Cardiac muscle cell (in vitro differentiated cells and primary cell): ENCODE measurements around the gene CXCL14. TPM values are rescaled to one million over a fixed set of nuclear protein-coding genes. Genes with fewer than 3 reads are reported as not detected.

Experiments used
- DNase-seq, 2 donors: peaks; one replicate each; pipeline versions ENCODE4 v3.0.0 to v3.0.0-alpha.2; 2010 to 2017; ENCODE audit warnings: low read depth in 1 of 2, low spot score in 1 of 2
- H3K27ac ChIP-seq: fragments of 200-600 bp; sonication (generic); 2 replicates; pipeline ENCODE4 v1.5.1; 2016
- H3K27me3 ChIP-seq: fragments of 200-600 bp; sonication (generic); 2 replicates; pipeline ENCODE4 v1.6.0; 2016; ENCODE audit warnings: control low read depth
- H3K36me3 ChIP-seq: fragments of 200-600 bp; sonication (generic); 2 replicates; pipeline ENCODE4 v1.5.1; 2016; ENCODE audit warnings: control low read depth
- H3K4me1 ChIP-seq: fragments of 200-600 bp; sonication (generic); 2 replicates; pipeline ENCODE4 v1.8.1; 2017; ENCODE audit warnings: low read depth, mild to moderate bottlenecking, mixed run types
- H3K4me3 ChIP-seq: fragments of 200-600 bp; sonication (generic); 2 replicates; pipeline ENCODE4 v1.5.1; 2016; ENCODE audit warnings: mild to moderate bottlenecking
- H3K9me3 ChIP-seq: fragments of 200-600 bp; sonication (generic); 2 replicates; pipeline ENCODE4 v1.5.1; 2017; ENCODE audit warnings: low read depth, mild to moderate bottlenecking, control low read depth
- CTCF ChIP-seq: IDR thresholded peaks from 2 replicates; pipeline ENCODE4 v1.5.1; 2012; ENCODE audit warnings: low read depth, mild to moderate bottlenecking, low read length
- polyA plus RNA-seq: library from polyadenylated mRNA; unstranded; fragments of >200 nt; fragmentation: Nextera tagmentation; extraction: Ambion mirVana; gene quantifications from 2 replicates; pipeline ENCODE4 v1.2.1, GENCODE V29; 2016
- total RNA-seq: library from RNA; depleted of rRNA; stranded (reverse); fragments of >200 nt; gene quantifications from 2 replicates; pipeline ENCODE4 v1.2.3, GENCODE V29; 2016

Gene CXCL14
- total and polyA plus RNA-seq, 2 experiments from 2014 or later, result 1.2 to 1.9 TPM

DNA sequence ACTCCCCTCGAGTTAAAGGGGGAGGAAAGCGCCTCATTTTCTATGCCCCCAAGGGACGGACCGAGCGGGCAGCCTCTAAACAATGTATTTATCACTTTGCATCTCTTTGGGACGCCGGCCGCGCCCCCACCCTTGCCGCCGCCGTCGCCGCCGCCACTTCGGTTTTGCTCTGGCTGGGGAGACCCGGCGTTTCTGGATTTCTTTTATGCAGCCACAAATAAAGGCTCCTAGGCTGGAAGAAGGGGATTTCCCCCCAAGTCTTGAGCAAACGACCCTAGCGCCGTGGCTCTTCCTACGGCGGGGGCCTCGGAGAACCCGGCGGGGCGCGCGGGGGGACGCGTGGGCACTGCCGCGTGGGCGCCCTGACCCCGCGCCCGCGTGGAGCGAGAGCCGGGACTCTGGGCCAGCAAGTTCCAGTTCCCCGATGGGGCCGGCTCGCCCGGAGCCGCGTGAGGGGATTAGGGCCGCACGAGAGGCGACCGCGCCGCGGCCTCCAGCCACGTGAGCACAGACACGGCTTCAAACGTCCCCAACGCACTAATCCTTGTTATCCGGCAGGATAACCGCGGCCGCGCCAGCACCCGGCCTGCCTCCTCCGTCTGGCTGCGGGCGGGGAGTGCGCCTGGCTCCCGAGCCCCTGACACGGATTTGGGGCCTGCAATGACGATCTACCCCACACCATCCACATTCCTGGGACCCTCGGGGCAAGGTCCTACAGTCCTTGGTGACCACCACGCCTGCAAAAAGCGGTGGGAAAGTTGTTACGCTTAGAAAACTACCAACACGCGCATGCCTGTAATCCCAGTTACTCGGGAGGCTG lies 35.1 kb downstream of the CXCL14 start:
- Histone ChIP-seq H3K27me3 (peaks cover 100% of the 10 kb centered on the region), H3K36me3 (no peaks in the 10 kb centered on the region), H3K27ac (no peak overlapping the region), H3K4me3 (peak overlapping the region; percentile 1), H3K4me1 (peaks cover 8% of the 10 kb centered on the region), H3K9me3 (no peaks in the 10 kb centered on the region)
- peak; percentile 12 to 42 for DNase-seq
- no peak for TF ChIP-seq CTCF

- H3K36me3 ChIP-seq, result no peaks in the 10 kb centered on the region
- no peak for TF ChIP-seq CTCF
- no peaks in the 10 kb centered on the region for H3K9me3 ChIP-seq
- no peak overlapping the region for H3K4me3 ChIP-seq
- peaks cover 100% of the 10 kb centered on the region for H3K27me3 ChIP-seq
- no peak for DNase-seq
- peaks cover 8% of the 10 kb centered on the region for H3K4me1 ChIP-seq
- H3K27ac ChIP-seq, result no peak overlapping the region
Measured at GRCh38 chr5:135543001-135543484, 35.7 kb downstream of the CXCL14 start.

GRCh38 chr5:135541807-135542502 lies 36.8 kb downstream of the CXCL14 start:
- TF ChIP-seq CTCF, result no peak
- H3K9me3 ChIP-seq, result no peaks in the 10 kb centered on the region

GRCh38 chr5:135539430-135540005 lies 39.3 kb downstream of the CXCL14 start:
- H3K27ac ChIP-seq, result no peak overlapping the region
- no peak for DNase-seq
- no peaks in the 10 kb centered on the region for H3K36me3 ChIP-seq
- TF ChIP-seq CTCF, result no peak
- H3K4me3 ChIP-seq, result no peak overlapping the region
- H3K4me1 ChIP-seq, result peaks cover 8% of the 10 kb centered on the region
- peaks cover 100% of the 10 kb centered on the region for H3K27me3 ChIP-seq
- H3K9me3 ChIP-seq, result no peaks in the 10 kb centered on the region

More at GRCh38 chr5:135541807-135542502, 36.8 kb downstream of the CXCL14 start:
- peaks cover 8% of the 10 kb centered on the region for H3K4me1 ChIP-seq
- no peak overlapping the region for H3K4me3 ChIP-seq
- peaks cover 100% of the 10 kb centered on the region for H3K27me3 ChIP-seq
- DNase-seq, result no peak
- H3K36me3 ChIP-seq, result no peaks in the 10 kb centered on the region
- H3K27ac ChIP-seq, result no peak overlapping the region

GRCh38 chr5:135538261-135538660 lies 40.5 kb downstream of the CXCL14 start:
- no peak for TF ChIP-seq CTCF
- no peak for DNase-seq
- H3K27me3 ChIP-seq, result peaks cover 100% of the 10 kb centered on the region
- H3K4me1 ChIP-seq, result peaks cover under 1% of the 10 kb centered on the region
- H3K4me3 ChIP-seq, result no peak overlapping the region
- H3K27ac ChIP-seq, result no peak overlapping the region
- no peaks in the 10 kb centered on the region for H3K9me3 ChIP-seq
- H3K36me3 ChIP-seq, result no peaks in the 10 kb centered on the region
